B cell (primary cell): ENCODE data around the gene AKR7A2.

ENCODE experiments used
- EZH2 ChIP-seq: IDR thresholded peaks from 2 replicates; pipeline ENCODE4 v1.6.1; 2012; ENCODE audit warnings: borderline replicate concordance, low read depth, mild to moderate bottlenecking, moderate library complexity, low read length; ENCODE audit not compliant: insufficient read depth, poor library complexity, severe bottlenecking
- TF ChIP-seq, protein P1 (sequence below): fragments of 200-600 bp; IDR thresholded peaks from one replicate; pipeline ENCODE4 v1.8.0; 2022; ENCODE audit warnings: antibody characterized with exemption, mild to moderate bottlenecking

GRCh38 chr1:19321071-19321470 is 9.1 kb upstream of the AKR7A2 start:
- TF ChIP-seq, protein P1, sequence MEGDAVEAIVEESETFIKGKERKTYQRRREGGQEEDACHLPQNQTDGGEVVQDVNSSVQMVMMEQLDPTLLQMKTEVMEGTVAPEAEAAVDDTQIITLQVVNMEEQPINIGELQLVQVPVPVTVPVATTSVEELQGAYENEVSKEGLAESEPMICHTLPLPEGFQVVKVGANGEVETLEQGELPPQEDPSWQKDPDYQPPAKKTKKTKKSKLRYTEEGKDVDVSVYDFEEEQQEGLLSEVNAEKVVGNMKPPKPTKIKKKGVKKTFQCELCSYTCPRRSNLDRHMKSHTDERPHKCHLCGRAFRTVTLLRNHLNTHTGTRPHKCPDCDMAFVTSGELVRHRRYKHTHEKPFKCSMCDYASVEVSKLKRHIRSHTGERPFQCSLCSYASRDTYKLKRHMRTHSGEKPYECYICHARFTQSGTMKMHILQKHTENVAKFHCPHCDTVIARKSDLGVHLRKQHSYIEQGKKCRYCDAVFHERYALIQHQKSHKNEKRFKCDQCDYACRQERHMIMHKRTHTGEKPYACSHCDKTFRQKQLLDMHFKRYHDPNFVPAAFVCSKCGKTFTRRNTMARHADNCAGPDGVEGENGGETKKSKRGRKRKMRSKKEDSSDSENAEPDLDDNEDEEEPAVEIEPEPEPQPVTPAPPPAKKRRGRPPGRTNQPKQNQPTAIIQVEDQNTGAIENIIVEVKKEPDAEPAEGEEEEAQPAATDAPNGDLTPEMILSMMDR: no peak
- TF ChIP-seq EZH2: no peak
